Measurements from ENCODE around the gene KIF26B.

KIF26B gene

DNA sequence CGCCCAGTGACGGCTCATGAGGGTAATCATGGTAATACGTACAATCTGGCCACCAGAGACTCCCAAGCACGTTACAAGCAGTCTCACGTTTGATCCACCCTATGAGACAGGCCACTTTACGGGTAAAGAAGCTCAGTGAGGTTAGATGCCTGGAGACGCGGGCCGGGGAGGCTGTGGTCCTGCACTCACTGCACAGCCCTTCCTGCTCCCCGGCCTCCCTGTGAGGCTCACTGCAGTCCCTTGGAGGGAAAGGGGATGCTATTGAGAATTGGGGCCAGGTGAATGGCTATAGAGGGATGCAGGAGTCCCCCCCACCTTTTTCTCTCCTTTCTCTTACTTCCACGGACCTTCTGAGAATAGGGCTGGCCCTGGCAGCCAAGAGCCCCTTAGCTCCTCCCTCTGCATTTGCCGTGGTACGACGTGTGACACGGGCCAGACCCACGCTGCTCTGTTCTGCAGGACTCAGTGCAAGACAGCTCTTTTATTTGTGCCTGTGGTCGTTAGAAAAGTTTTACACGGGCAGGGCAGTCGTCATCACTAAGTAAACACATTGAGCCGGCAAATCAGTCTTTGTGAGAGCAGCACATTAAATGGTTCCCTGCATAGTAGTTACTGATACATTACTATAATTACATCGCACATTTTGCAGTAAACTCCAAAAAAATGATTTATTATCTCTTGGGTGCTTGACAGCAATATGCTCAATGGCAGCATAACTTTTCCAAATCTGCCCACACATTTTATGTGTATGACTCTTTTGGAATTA is 18.8 kb downstream of the KIF26B start:
- no peak for DNase-seq

DNA sequence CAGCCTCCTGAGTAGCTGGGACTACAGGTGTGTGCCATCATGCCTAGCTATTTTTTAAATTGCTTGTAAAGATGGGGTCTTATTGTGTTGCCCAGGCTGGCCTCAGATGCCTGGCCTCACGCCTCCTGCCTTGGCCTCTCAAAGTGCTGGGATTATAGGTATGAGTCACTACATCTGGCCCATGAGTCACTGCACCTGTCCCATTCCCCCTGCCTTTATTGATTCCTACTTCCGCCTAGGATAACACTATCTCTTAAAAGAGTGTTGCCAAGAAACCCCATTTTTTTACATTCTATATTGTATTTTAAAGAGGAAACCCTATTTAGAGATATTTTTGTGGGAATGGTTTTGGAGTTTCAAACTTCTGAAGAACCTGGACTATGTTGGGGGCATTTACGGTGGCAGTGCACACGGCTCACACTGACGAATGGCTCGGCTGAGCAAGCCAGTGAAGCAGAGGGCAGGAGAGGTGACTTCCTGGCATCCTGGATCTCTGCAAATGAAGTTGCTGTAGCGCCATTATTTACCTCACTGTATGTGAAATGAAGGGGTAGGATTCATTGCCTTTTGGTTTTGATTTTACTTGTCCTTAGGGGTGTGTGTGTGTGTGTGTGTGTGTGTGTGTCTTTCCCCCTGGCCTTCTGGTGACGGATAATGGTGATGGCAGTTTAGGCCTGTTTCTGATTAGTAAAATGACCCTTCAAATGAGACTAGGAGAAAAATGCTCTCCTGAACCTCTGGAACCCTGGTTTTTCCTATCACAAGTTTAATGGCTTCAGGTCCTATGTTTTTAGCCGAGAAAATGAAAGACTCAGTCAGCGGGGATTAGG is 22.5 kb downstream of the KIF26B start:
- no peak for DNase-seq

DNA sequence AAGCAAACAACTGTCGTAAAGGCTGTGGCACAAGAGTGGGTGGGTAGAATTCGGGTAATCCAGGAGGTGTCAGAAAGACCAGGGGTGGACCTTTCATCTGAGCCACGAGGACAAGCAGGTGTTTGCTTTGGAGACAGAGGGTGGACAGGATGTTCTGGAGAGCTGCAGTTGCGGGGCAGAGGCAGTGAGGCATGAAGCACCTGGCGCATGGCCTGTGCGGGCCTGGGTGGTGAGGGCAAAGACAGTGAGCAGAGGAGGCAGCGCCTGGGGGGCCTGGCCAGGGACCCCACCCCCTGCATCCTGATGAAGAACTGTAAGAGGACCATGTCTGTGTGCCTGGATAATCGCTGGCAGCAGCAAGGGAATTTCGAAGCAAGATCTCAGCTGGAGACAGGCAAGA is 24.9 kb downstream of the KIF26B start:
- DNase-seq, result no peak

DNA sequence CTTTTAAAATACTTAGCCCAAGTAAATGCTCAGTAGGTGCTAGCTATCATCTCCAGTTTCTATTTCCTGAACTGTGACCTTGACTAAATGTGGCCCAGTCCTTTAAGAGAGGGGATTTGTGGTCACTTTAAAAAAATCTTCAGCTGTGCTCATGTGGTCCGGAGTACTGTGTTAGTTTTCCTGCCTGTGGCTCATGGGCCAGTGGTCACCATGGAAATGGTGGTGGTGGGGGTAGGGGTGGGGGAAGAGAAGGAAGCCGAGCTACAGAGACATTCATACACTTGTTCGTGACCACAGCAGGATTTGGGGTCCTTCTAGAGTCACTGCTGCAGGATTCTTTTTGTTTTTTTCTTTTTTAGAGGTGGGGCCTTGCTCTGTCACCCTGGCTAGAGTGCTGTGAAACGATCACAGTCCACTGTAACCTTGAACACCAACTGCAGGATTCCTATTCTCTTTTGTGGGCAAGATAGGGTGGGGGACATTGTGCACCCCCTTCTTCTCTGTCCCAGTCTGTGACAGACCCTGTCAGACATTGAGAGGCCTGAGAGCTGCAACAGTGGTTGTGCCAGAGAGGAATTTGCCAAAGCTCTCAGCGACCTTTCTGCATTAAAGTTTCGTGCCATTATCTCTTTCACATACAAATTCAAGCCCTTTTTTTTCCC is 25.8 kb downstream of the KIF26B start:
- DNase-seq, result no peak

DNA sequence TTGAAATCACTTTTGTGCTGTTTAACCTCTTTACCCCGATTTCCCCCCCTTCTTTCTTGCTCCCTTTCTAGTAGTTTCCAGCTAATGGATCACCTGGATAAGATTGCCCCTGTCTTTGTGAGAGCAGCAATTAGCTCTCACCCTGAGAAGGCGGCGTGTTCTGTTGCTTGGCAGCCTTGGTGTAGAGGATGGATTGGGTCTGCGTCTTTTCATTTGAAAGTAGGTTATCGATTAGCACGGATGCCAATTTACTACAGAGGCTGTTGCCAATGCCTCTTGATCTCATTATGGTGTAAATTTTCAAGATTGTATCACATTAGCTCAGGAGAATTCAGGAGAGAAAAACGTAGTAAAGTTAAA is 26.4 kb downstream of the KIF26B start:
- no peak for DNase-seq

DNA sequence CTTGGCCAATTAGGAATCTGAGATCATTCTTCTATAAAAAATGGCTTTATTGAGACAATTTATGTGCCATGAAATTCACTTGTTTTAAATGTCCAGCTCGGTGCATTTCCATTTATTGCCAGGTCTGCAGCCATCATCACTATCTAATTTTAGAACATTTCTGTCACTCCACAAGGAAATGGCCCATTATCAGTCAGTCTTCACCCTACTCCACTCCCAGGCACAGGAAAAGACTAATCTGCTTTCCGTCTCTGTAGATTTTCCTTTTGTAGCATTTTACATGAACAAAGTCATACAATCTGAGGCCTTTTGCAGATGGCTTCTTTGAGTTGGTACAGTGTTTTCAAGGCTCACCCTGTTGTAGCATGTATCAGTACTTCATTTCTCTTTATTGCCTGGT is 27.2 kb downstream of the KIF26B start:
- no peak for DNase-seq

DNA sequence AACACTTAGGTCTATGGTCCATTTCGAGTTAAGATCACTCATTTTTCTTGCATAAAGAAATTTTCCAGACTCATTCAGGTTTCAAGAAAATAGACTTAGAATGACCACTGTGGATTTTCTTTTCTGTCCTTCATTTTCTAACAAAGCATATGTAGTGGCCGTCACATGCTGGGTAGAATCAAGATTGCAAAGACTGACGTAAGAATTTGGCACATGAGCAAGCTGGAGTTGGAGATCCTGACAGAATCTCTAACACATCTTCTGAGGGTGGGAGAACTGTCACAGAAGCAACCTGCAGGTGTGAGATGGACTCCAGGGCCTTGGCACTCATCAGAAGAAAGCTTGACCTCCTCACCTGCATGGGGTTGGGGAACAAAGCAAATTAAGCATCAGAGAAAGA is 28.6 kb downstream of the KIF26B start:
- DNase-seq, result no peak

DNA sequence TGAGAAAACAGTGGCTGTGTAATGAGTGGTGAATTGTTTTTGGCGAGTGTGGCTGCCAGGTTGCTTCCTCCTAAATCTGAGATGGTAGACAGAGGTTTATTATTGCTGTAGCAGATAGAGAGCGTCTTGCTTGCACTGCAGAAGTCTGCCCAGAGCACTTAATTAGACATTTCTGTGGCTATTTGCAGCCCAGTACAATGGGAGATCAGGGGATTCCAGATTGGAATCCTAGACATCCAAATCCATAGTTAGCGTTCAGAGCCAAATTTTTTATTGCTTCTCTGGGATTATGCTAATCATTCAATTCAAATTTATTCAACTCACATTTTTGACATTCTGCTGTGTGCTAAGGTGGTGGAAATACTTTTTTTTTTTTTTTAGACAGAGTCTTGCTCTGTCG is 30.0 kb downstream of the KIF26B start:
- DNase-seq, result no peak

DNA sequence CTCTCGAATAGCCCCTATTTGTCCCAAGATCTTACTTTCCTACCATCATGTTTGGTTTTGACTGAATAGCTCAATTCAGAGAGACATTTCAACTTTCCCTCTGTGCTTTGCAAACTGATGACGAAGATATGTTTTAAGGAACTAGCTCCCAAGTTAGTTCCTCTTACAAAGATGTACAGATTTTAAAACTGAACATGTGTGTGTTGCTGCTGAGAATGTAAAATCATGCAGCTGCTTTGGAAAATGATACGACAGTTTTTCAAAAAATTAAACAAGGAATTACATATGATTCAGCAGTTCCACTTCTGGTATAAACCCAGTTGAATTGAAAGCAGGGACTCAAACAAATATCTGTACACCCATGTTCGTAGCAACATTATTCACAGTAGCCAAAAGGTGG is 33.6 kb downstream of the KIF26B start:
- DNase-seq, result no peak

DNA sequence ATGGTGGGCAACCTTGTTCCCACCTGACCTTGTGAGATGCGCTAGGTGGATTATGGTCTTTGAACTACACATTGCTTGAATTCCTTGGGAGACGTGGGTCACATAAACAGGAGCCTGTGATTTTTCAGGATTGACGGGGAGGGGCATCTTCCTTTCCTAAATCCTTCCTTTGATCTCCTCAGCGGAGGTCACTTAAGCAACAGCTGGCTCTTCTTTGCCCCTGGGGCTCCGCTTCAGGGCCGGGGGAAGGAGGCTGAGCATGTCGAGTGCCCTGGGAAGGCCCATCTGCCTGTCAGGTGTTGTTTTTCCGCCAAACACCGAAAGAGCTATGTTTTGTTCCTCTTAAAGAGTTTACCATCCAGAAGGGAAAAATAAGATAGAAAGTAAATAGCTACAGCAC is 40.6 kb downstream of the KIF26B start:
- no peak for DNase-seq

DNA sequence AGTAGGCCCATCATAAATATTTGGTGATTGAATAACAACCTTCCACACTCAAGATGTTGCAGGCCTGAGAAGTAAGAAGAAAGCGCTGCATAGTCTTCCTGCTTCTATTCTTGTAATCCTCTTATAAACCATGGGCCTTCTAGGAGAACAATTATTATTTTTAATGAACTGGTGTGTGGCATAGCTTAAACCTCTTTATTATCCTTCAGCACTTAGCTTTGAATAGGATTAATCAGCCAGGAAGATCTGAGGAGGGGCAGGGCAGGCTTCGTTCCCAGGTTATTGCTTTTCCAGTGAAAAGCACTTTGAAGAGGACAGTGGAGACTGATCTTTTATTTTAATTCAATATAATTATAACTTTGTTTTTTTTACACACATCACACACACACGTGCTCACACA is 42.3 kb downstream of the KIF26B start:
- DNase-seq, result no peak

DNA sequence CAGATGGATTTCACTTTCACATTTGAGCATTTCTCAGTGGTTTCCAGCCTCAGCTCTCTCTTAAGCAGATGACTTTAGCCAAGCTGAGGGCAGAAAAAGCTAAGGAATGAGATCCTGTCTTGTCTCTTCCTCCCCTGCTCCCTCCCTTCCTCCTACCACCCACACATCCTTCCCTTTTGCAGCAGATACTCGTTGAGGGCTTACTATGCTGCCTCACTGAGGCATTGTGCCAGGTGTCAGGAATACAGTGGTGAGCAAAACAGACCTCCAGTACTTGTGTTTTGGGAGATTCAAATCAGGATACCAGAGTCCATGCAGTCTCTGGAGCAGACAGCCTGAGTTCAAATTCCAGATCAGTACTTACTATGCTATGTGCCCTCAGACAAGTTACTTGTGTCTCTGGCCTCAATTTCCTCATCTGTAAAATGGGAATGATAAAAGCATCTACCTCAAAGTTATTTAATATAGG is 43.2 kb downstream of the KIF26B start:
- DNase-seq, result no peak

DNA sequence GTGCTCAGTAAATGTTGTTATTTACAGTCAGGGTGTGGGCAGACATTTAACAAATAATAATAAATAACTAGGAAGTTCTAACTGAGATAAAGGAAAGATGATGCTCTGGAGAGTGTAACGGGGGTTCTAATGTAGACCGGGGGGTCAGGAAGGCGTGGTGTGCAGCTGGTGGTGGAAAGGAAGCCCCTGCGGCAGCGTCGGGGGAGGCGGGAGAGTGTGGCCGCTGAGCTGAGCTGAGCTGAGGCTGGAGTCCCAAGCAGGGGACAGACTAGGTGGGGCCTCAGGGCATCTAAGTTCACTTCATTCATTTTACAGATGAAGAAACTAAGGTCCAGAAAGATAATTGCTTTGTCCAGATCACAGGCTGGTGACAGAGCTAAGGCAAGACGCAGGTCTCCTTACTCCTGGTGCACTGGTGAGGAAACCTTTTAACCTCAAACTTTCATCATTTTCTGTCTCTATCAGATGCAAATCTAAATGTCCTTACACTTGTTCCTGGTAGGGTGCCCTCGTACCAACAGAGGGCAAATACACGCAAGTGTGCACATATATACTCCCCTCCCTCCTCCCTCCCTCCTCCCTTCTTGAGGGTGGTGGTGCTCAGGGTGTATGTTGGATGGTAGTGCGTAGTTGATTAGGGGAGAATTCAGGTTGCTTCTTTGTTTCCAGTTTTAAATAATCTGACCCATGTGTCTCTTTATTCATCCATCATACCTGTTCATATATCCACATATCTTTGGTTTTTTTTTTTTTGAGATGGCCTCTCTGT is 44.1 kb downstream of the KIF26B start:
- DNase-seq, result no peak

DNA sequence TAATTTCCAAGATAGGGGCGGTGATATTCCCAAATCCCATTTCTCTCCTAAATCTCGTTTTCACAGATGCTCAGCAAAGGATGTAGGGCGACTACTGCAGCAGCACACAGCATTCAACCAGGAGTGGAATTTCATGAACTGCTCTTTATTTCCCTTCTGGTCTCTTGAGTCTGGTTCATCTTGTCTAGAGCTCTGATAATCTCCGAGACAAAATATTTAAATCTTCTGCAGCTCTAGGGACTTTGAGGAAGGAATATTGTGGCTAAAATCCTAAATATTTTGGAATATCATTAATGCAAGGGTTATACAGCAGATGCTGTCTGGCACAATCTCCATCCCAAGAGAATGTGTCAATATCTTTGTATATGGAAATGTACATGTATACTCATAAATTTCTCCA is 45.4 kb downstream of the KIF26B start:
- no peak for DNase-seq

DNA sequence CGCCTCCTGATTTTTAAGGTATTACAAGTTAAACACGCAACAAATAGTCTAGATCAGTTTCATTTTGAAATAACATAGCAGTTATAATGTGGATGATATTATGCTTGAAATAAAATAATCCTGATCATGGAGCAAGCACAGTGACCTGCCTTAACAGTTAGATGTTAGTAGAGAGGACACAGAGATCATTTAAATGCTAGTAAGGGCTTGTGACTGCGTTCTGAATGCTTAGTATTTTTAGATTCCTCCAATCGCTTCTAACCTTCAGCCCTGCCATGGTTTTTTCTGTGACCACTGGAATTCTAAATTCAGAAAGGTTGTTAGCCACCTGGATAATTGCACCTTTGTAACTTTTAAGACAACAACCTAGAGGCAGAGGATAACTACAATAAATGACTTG is 46.4 kb downstream of the KIF26B start:
- DNase-seq, result no peak

DNA sequence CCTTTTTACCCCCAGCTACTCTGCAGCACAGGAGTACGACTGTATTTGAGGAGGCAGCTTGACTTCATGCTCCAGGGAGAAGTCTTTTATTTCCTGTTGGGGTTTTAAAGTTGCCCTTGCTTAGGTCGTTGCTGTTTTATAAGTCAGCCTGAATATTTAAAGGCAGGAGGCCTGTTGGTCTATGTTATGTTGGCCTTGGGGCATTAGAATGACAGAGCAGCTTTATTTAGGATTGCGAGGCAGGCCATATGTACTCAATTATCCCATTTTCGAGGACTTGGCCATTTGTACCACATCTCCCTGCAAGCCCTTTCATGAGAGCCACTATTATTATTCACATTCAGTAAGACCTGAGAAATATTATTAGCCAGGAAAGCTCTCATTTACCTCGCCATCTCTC is 47.0 kb downstream of the KIF26B start:
- no peak for DNase-seq

DNA sequence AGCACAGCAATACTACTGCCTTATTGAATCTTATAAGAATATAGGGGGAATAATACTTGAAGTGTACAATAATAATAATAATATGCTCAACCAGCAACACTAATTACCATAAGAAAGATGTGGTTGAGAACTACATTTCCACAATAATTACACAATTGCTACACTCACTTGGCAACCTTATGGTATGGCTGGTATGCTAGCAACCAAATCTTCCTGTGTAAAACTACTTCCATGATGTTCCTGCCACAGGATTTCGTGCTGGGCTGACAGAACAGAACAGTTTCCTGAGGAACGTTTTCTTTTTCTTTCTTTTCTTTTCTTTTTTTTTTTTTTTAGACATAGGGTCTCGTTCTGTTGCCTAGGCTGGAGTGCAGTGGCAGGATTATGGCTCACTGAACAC is 50.6 kb downstream of the KIF26B start:
- DNase-seq, result no peak

DNA sequence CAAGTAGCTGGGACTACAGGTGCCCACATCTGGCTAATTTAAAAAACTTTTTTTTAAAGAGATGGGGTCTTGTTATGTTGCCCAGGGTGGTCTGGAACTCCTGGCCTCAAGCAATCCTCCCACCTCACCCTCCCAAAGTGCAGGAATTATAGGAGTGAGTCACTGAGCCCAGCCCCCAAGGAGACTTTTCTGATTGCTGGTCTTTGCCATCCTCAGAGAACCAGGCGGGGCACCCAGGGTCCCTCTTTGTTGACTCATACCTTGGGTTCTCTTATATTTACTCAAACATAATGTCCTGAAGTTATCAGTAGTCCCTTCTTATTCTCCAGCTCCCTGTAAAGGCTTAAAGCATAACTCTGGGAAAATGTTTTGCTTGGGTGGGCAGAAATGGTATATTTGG is 51.1 kb downstream of the KIF26B start:
- DNase-seq, result no peak

DNA sequence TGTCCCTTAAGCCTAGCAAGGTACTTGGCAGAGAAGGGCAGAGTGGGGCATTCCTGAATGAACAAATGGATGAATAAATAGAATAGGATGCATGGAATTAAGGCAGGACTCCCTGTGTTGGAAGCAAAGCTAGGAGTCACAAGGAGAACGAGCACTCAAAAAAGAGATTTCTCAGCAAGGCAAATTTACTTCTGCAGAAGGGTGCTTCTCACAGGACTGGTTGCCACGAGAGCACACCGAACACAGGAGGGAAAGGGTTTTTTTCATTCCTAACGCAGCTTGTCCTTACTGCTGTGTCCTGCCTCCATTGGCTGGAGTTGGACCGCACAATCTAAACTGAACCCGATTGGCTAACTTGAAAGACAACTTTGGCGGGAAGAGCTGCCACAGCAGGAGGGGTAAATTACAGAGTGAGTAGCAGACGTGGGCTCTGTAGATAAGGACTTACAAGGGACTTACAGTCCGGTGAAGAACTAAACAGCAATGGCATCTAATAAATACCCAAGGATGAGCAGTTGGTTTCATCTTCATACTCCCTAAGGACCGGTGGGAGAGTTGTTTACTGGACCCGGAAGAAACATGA is 52.4 kb downstream of the KIF26B start:
- DNase-seq, result no peak

DNA sequence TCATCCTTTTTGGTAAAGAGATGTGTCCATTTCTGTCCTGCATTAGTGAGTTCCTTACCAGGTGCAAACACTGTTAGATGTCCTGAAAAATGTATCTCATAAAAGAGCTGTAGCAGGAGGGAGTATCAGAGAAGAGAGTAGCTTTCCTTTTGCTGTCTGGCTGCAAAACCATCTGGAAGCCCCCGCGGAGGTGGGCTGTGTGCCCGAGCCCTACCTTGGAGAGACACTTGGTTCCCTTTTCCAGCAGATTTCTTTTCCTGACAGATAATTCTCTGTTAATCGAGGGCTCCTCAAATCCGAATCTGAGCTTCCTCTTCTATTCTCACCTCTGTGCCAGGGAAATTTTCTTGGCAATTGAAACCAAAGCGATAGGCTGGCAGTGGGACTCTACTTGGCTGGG is 53.0 kb downstream of the KIF26B start:
- DNase-seq, result no peak

DNA sequence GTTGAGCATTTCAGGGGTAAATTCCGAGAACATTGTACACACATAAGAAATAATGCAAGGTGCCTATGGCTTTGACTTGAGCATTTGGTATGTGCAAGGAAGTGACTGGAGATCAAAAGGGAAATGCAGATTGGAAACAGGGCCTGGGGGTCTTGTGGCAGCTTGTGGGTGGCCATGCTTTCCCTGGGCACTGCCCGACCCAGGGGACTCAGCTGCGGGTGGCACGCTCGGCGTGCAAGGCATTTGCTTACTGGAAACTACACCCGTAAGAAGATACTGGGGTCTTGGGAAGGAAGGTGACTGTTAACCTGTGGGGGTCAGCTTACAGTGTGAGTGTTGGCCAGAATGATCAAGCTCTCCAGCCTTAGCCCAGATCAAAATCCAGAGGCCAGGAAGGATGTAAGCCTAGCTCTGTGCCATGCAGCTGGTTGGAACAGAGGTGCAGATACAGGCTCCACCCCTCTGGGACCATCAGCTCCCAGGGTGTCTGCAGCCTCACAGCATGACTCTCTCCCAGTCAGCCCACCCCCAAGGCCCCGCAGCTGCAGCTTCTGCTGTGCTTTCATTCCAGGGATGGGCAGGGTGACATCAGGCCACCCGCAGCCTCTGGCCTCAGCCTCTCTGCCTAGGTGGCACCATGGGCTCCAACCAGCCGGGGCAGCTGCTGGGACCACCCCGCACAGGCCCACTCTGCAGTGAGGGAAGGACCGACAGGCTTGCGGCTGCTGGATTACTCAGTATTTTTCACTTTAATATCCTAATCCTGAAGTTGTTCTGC is 55.1 kb downstream of the KIF26B start:
- DNase-seq, result no peak

Measured in activated naive CD4-positive, alpha-beta T cell (primary cell).